ENCODE data around the gene CRCP. TPM values are rescaled to one million over a fixed set of nuclear protein-coding genes. Genes with fewer than 3 reads are reported as not detected.
"Not testable (repeated sequence)": the region's sequence is repeated elsewhere in the genome, so short reads cannot be mapped to it uniquely, and the experiment has no call there.

Gene CRCP
- 10 to 100 TPM; 17.5 to 25.1 (median 21.9) TPM for polyA plus RNA-seq (ENCODE audit: insufficient read length in 10 of 10)
- long read RNA-seq, donor 1, partial matches to known transcripts = 14 of 20 reads
- long read RNA-seq, donor 1, other reads (novel, unspliced or antisense) = 0 of 20 reads
- long read RNA-seq, donor 2, transcript CRCP-203 (6 exons, 3,009 nt) = major isoform, 5 of 8 reads
- long read RNA-seq, donor 2, partial matches to known transcripts = 0 of 8 reads
- long read RNA-seq, donor 2, other reads (novel, unspliced or antisense) = 0 of 8 reads
- long read RNA-seq, donor 3 = 0 reads
- long read RNA-seq, donor 4, transcript CRCP-203 (6 exons, 3,009 nt) = major isoform, 9 of 9 reads
- long read RNA-seq, donor 4, partial matches to known transcripts = 0 of 9 reads
- long read RNA-seq, donor 4, other reads (novel, unspliced or antisense) = 0 of 9 reads
- long read RNA-seq, donor 5, transcript CRCP-203 (6 exons, 3,009 nt) = major isoform, 6 of 8 reads
- long read RNA-seq, donor 5, partial matches to known transcripts = 0 of 8 reads
- long read RNA-seq, donor 5, other reads (novel, unspliced or antisense) = 0 of 8 reads
- long read RNA-seq, donor 6, transcript CRCP-203 (6 exons, 3,009 nt) = major isoform, 16 of 34 reads
- long read RNA-seq, donor 6, partial matches to known transcripts = 14 of 34 reads
- long read RNA-seq, donor 6, other reads (novel, unspliced or antisense) = 0 of 34 reads
- long read RNA-seq, donor 7, transcript CRCP-203 (6 exons, 3,009 nt) = major isoform, 6 of 13 reads
- long read RNA-seq, donor 7, partial matches to known transcripts = 6 of 13 reads
- long read RNA-seq, donor 7, other reads (novel, unspliced or antisense) = 0 of 13 reads
- long read RNA-seq, donor 8, partial matches to known transcripts = 0 of 6 reads
- long read RNA-seq, donor 8, other reads (novel, unspliced or antisense) = 0 of 6 reads
- long read RNA-seq, donor 9 = 0 reads

- peak; percentile 71 to 94 (median 87) for DNase-seq
These were observed at the start of gene CRCP for GRCh38 chr7:66114743-66115649. TSS of gene CRCP (plus strand) at chr7:66114847. CDS start at chr7:66114963, 116 bp downstream.

GRCh38 chr7:66069732-66070131 is 44.9 kb upstream of the CRCP start:
- DNase-seq = no peak

- DNase-seq = no peak
These were observed 44.4 kb upstream of the CRCP start for GRCh38 chr7:66070222-66070621.

GRCh38 chr7:66072208-66072607 is 42.4 kb upstream of the CRCP start:
- not testable (repeated sequence) for DNase-seq

- DNase-seq = peak; percentile 86 to 96 (median 93)
These were observed 38.8 kb upstream of the CRCP start, which contains the start of gene ASL for GRCh38 chr7:66075590-66076461. TSS of gene ASL (plus strand) at chr7:66075819. CDS start at chr7:66076082, 263 bp downstream.

- DNase-seq = no peak
These were observed 38.0 kb upstream of the CRCP start for GRCh38 chr7:66076462-66077329.

GRCh38 chr7:66078067-66078466 is 36.6 kb upstream of the CRCP start:
- no peak for DNase-seq

- DNase-seq = no peak
These were observed 32.6 kb upstream of the CRCP start for GRCh38 chr7:66082083-66082482.

GRCh38 chr7:66082886-66083415 is 31.7 kb upstream of the CRCP start:
- DNase-seq = no peak

- no peak for DNase-seq
These were observed 31.0 kb upstream of the CRCP start for GRCh38 chr7:66083677-66084076.

- no peak for DNase-seq
These were observed 25.5 kb upstream of the CRCP start for GRCh38 chr7:66088861-66089838.

GRCh38 chr7:66092654-66093053 is 22.0 kb upstream of the CRCP start:
- DNase-seq = no peak

- DNase-seq = no peak
These were observed 19.6 kb upstream of the CRCP start for GRCh38 chr7:66095010-66095409.

- DNase-seq = peak in 1 of 3 donors; percentile 14
These were observed 15.5 kb upstream of the CRCP start for GRCh38 chr7:66099232-66099550.

GRCh38 chr7:66099551-66100407 is 14.9 kb upstream of the CRCP start:
- peak; percentile 79 to 92 (median 83) for DNase-seq

GRCh38 chr7:66100408-66101050 is 14.1 kb upstream of the CRCP start:
- no peak for DNase-seq
